GM13977 (cell line): Measurements from ENCODE around the gene KCNMA1.

ENCODE experiments used
- DNase-seq: peaks from one replicate; pipeline ENCODE4 v3.0.0; 2012; ENCODE audit warnings: low spot score
- in situ Hi-C: fragments of 300-500 bp; cut with MboI; formaldehyde crosslinking; loops from one replicate; pipeline ENCODE4 v1.12.0; 2022; ENCODE audit warnings: low sequenced_read_pairs, low pct_unique_long_range_greater_than_20kb, mixed read lengths, inconsistent platforms; ENCODE audit not compliant: unreplicated experiment
- TF ChIP-seq, protein P1 (sequence below): IDR thresholded peaks from 2 replicates; pipeline ENCODE4 v1.5.1; 2012; ENCODE audit warnings: mild to moderate bottlenecking, control low read depth; ENCODE audit not compliant: insufficient read depth; ENCODE audit errors: extremely low read depth, missing control alignments

KCNMA1 gene

DNA sequence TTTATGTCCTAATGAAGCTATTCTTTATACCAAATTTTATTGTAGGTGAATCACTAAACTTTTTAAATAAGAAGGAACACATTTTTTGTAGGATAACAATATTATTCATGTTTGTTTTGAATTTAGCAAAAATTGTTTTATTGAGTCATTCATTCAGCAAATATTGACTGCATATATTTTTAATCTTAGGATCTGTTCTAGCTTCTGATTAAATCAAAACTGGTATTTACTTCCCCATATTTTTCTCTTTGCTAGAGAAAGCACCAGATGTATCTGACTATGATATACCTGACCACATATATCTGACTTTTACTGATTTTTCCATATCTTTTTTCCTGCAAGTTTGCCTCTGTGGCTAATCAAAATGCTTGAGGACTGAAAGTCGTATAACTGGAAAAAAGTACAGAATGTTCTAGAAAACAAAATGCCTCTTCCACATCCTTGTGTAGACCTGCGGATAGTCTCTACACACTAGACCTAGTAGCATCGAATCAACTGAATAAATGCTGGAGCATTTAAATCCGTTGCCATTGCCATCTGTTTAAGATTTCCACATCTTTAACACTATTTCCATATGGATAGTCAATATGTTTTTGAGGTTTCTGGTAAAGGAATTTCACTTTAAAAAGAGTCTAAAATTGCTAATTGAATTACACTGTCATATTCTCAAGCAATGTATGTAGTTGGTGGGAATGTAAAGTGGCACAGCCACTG is 594.7 kb downstream of the KCNMA1 start:
- TF ChIP-seq, protein P1, sequence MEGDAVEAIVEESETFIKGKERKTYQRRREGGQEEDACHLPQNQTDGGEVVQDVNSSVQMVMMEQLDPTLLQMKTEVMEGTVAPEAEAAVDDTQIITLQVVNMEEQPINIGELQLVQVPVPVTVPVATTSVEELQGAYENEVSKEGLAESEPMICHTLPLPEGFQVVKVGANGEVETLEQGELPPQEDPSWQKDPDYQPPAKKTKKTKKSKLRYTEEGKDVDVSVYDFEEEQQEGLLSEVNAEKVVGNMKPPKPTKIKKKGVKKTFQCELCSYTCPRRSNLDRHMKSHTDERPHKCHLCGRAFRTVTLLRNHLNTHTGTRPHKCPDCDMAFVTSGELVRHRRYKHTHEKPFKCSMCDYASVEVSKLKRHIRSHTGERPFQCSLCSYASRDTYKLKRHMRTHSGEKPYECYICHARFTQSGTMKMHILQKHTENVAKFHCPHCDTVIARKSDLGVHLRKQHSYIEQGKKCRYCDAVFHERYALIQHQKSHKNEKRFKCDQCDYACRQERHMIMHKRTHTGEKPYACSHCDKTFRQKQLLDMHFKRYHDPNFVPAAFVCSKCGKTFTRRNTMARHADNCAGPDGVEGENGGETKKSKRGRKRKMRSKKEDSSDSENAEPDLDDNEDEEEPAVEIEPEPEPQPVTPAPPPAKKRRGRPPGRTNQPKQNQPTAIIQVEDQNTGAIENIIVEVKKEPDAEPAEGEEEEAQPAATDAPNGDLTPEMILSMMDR, result no peak
- in situ Hi-C loops, result no loop called here
- DNase-seq, result no peak

DNA sequence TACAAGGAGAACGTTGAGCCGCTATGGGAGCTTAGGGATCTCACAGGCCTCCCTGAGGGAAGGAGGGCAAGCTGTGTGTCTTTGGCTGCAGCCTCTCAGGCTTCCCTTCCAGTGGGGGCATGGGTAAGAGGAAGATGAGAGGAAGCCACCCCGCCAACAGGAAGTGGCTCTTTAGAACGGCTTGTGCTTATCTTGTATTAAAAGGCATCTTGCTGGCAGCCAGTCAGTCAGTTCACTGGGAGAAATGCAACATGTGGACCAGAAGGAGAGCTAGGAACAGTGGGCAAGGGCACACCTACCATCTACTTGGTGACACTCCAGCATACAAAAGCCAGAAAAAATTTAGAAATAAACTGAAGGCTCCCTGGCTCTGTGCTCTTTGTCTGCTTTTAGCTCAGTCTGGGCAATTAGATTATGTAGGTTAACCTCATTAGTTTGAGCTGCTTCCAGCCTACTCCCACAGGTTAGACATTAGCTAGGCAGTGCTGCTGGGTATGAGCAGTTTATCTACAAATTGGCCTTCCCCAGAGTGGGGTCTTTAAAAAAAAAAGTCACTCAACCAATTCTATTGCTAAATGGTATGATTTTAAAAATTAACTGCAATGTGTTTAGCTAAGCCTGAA is 595.9 kb downstream of the KCNMA1 start:
- in situ Hi-C loops, result no loop called here
- TF ChIP-seq, protein P1, result no peak
- DNase-seq, result no peak

DNA sequence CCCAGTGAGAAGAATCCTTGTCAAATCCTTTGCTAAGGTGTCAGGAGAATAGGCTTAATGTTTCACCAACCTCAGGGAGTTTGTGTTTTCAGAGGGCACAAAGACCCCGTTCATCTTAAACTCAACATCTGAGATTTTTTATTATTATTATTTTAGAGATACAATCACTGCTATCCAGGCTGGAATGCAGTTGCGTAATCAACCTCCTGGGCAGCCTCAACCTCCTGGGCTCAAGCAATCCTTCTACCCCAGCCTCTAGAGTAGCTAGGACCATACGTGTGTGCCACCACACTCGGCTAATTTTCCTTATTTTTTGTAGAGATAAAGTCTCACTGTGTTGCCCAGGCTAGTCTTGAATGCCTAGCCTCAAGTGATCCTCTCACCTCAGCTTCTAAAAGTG is 599.2 kb downstream of the KCNMA1 start:
- TF ChIP-seq, protein P1, result no peak
- no peak for DNase-seq
- in situ Hi-C loops, result no loop called here

DNA sequence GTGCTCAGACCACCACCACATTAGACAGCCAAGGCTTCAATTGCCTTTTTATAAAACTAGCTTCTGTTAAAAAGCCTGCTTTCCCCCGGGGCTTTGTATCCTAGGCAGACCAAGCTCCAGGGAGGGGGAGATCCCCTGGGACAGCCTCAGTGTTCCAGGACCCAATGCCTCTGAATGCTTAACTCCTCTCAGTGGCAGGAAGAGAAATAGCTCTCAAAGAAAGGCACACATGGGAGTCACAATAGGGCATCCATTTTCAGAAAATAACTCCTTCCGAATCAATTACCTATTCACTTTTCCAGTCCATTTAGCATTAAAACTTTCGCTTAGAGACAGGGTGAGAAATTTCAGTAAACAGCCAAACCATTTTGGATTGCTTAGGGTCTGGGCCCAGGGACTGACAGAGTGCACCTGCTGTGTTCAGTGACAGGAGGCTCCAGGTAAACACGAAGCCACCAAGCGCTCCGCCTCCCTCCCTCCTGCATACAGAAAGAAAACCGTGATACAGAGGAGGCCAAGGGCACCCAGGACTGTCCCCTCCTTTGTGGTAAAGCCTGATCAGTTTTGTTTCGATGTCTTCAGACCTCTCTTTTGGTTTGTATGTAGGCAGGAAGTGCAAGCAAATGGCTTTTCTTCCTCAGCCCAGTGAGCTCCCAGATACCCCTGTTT is 599.7 kb downstream of the KCNMA1 start:
- DNase-seq, result no peak
- in situ Hi-C loops, result no loop called here
- TF ChIP-seq, protein P1, result no peak

DNA sequence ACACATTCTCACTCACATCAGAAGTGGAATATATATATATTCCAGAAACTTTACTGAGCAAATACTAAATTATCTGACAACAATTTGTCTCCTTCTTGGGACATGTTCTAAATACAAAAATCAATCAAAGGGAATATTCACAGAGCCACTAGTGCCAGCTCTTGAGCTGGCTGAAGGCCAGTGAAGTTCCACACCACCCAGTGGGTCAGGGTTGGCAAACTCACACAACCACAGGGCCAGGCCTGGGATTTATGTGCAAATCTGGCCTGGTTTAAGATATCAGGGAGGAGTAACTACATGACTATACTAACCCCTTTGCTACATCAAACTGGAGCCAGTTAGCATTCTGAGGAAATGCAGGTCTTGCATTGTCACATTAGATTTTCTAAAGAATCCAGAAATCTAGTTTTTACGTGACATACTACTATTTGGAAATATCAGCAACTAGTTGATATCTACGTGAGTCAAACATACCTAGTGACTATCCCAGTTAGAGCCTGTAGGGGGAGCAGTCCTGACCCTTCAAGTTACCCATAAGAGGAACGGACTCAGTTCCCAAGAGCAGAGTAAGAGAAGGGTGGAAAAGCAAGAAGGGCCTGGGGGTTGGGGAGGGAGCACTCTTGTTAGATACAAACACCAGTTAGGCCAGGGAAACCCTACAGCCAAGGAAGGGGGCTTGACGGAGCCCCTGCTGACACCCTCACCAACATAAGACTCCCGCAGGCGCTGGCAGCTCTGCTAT is 600.4 kb downstream of the KCNMA1 start:
- in situ Hi-C loops, result no loop called here
- TF ChIP-seq, protein P1, result peak; percentile 45
- peak; percentile 6 for DNase-seq

DNA sequence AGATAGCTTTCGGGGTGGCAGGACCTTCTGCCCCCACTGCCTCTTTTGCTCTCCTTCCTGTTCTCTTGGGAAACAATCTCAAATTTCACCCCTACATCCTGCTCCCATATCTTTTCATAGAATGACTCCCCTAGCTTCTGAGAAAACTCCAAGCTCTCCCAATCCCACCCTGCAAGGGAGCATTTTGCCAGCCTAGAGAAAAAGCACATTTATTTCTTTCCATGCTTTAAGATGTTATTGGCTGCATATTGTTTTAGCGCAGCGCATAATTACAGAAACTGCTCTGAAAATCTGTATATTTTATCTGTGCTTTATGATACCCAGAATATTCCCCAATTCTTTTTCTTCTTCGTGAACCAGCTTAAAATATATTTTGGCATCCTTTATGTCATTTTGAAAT is 601.3 kb downstream of the KCNMA1 start:
- no peak for DNase-seq
- TF ChIP-seq, protein P1, result no peak
- in situ Hi-C loops, result no loop called here
